Measurements from ENCODE around the gene ZNF708. TPM values are rescaled to one million over a fixed set of nuclear protein-coding genes. Genes with fewer than 3 reads are reported as not detected.
"Not testable (repeated sequence)": the region's sequence is repeated elsewhere in the genome, so short reads cannot be mapped to it uniquely, and the experiment has no call there.

ZNF708 gene
- total and polyA plus RNA-seq, 2 of the 13 experiments (the other 11 are each of a cell fraction or from before 2014, with no cell fraction given): 1.8 to 5.2 TPM

DNA sequence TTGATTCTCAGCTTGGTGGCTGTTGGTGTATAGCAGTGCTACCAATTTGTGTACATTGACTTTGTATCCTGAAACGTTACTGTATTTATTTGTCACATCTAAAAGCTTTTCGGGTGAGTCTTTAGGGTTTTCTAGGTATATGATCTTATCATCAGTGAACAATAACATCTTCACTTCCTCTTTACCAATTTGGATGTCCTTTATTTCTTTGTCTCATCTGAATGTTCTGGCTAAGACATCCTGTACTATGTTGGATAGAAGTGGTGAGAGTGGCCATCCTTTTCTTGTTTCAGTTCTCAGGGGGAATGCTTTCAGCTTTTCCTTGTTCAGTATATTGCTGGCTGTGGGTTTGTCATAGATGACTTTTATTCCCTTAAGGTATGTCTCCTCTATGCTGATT lies 23.6 kb upstream of the ZNF708 start (continued):
- TF ChIP-seq PCBP1 (IDR thresholded peaks at IDR 0.05; ENCODE audit: borderline replicate concordance, low read depth, low read length): no peak
- no peak for TF ChIP-seq MEIS2 (CRISPR knock-in tag; IDR thresholded peaks at IDR 0.05)

DNA sequence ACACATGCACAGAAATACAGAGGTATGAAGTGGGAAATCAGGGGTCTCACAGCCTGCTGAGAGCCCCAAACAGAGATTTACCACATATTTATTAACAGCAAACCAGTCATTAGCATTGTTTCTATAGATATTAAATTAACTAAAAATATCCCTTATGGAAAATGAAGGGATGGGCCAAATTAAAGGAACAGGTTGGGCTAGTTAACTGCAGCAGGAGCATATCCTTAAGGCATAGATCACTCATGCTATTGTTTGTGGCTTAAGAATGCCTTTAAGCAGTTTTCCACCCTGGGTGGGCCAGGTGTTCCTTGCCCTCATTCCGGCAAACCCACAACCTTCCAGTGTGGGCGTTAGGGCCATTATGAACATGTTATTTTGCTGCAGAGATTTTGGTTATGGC lies 15.6 kb upstream of the ZNF708 start:
- H4K20me1 ChIP-seq (ENCODE audit: insufficient read depth, low read length); H3K79me2 ChIP-seq (ENCODE audit: insufficient read depth, low read length); CTCF ChIA-PET (ENCODE audit: low intra/inter-chr PET ratio, low total read pairs); DNase-seq (ENCODE audit: low spot score); H3K36me3 ChIP-seq (replicated peaks in 1 of 2; ENCODE audit: control insufficient read depth in 1 of 2, insufficient read depth in 2 of 2, low read length in 2 of 2); H3K4me1 ChIP-seq (ENCODE audit: insufficient read depth, low read length); H3K4me3 ChIP-seq (replicated peaks in 1 of 3; ENCODE audit: insufficient read depth in 1 of 3, low read depth in 2 of 3, low read length in 3 of 3); H3K27me3 ChIP-seq (ENCODE audit: control insufficient read depth in 1 of 2, insufficient read depth in 2 of 2, low read length in 2 of 2); in situ Hi-C loops (cut with HindIII; ENCODE audit: extremely low pct_ligation_motif_present, low pct_unique_long_range_greater_than_20kb); FAIRE-seq; intact Hi-C loops (cut with micrococcal nuclease; ENCODE audit: unreplicated experiment); H3K9ac ChIP-seq (ENCODE audit: insufficient read depth, low read depth, low read length); H3K27ac ChIP-seq (ENCODE audit: extremely low read length, insufficient read depth, low read length); H2AFZ ChIP-seq (ENCODE audit: low read length); ATAC-seq; BruUV-seq (replicated peaks): not testable (repeated sequence)
- POLR2A ChIA-PET: interaction anchor here (2.2 kb wide), 1 partner anchor 16 kb away, joined by 11 read pairs; the partner anchor contains the start of gene ZNF708
- peak; percentile 100 for TF ChIP-seq ZNF761 (CRISPR knock-in tag; conservative IDR thresholded peaks at IDR 0.05)
- Histone ChIP-seq H3K9me3 (ENCODE audit: low read length) (peaks cover 11% of the 10 kb centered on the region; the same call in 1 of the 2 replicates), H3K4me2 (ENCODE audit: low read depth, low read length) (0 out of 2 replicates have a peak overlapping the region, but pooled peaks have one; percentile 23)
- WGBS (ENCODE audit: low lambda C conversion rate): 17% methylated on average over 2 of the region's 2 CpGs

DNA sequence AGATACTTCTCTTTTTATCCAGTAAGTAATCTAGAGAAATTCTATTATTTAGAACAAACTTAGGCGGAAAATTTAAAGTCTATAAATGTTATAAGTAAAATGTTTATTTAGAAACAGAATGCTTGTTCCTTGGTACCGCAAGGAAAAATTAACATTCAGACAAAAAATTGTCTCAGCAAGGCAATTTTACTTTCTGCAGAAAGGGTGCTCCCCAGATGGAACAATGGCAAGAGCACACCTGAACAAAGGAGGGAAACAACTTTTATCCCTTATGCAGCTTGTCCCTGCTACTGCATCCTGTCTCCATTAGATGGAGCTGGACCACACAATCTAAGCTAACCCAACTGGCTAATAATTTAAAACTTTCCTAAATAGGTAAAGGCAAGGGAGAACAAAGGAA lies 6.5 kb upstream of the ZNF708 start:
- H3K9me3 ChIP-seq (ENCODE audit: low read length): peaks cover 44% of the 10 kb centered on the region
- no peak overlapping the region for H3K4me3 ChIP-seq (replicated peaks in 1 of 3; ENCODE audit: insufficient read depth in 1 of 3, low read depth in 2 of 3, low read length in 3 of 3)
- WGBS (ENCODE audit: low lambda C conversion rate): 68% methylated on average over 2 of the region's 2 CpGs
- H3K4me2 ChIP-seq (ENCODE audit: low read depth, low read length): no peak overlapping the region
- no TSS peak for BruUV-seq (replicated peaks)
- no peak for ATAC-seq
- no peak for FAIRE-seq
- no peak overlapping the region for H2AFZ ChIP-seq (ENCODE audit: low read length)
- in situ Hi-C loops (cut with HindIII; ENCODE audit: extremely low pct_ligation_motif_present, low pct_unique_long_range_greater_than_20kb): no loop called here
- H3K79me2 ChIP-seq (ENCODE audit: insufficient read depth, low read length): no peaks in the 10 kb centered on the region
- H3K27ac ChIP-seq (ENCODE audit: extremely low read length, insufficient read depth, low read length): no peak overlapping the region
- no peak for TF ChIP-seq ZNF761 (CRISPR knock-in tag; conservative IDR thresholded peaks at IDR 0.05)
- TF ChIP-seq, protein P1, sequence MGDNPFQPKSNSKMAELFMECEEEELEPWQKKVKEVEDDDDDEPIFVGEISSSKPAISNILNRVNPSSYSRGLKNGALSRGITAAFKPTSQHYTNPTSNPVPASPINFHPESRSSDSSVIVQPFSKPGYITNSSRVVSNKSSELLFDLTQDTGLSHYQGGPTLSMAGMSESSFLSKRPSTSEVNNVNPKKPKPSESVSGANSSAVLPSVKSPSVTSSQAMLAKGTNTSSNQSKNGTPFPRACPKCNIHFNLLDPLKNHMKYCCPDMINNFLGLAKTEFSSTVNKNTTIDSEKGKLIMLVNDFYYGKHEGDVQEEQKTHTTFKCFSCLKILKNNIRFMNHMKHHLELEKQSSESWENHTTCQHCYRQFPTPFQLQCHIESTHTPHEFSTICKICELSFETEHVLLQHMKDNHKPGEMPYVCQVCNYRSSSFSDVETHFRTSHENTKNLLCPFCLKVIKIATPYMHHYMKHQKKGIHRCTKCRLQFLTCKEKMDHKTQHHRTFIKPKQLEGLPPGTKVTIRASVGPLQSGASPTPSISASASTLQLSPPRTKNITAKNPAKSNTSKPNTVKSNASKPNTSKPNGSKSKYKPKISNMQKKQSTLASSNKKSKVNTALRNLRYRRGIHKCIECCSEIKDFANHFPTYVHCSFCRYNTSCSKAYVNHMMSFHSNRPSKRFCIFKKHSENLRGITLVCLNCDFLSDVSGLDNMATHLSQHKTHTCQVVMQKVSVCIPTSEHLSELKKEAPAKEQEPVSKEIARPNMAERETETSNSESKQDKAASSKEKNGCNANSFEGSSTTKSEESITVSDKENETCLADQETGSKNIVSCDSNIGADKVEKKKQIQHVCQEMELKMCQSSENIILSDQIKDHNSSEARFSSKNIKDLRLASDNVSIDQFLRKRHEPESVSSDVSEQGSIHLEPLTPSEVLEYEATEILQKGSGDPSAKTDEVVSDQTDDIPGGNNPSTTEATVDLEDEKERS (CRISPR knock-in tag; IDR thresholded peaks at IDR 0.05): no peak
- TF ChIP-seq ZNF782 (CRISPR knock-in tag; IDR thresholded peaks at IDR 0.05; ENCODE audit: borderline replicate concordance): no peak
- no peak for TF ChIP-seq MXD4 (CRISPR knock-in tag; IDR thresholded peaks at IDR 0.05)
- no peak for TF ChIP-seq ZNF530 (CRISPR knock-in tag; IDR thresholded peaks at IDR 0.05; ENCODE audit: low read depth)
- TF ChIP-seq, protein P2, sequence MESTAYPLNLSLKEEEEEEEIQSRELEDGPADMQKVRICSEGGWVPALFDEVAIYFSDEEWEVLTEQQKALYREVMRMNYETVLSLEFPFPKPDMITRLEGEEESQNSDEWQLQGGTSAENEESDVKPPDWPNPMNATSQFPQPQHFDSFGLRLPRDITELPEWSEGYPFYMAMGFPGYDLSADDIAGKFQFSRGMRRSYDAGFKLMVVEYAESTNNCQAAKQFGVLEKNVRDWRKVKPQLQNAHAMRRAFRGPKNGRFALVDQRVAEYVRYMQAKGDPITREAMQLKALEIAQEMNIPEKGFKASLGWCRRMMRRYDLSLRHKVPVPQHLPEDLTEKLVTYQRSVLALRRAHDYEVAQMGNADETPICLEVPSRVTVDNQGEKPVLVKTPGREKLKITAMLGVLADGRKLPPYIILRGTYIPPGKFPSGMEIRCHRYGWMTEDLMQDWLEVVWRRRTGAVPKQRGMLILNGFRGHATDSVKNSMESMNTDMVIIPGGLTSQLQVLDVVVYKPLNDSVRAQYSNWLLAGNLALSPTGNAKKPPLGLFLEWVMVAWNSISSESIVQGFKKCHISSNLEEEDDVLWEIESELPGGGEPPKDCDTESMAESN (CRISPR knock-in tag; conservative IDR thresholded peaks at IDR 0.05): no peak
- TF ChIP-seq ZFP36L2 (CRISPR knock-in tag; IDR thresholded peaks at IDR 0.05): no peak
- TF ChIP-seq MED13 (CRISPR knock-in tag; IDR thresholded peaks at IDR 0.05): no peak
- TF ChIP-seq ZNF562 (CRISPR knock-in tag; IDR thresholded peaks at IDR 0.05; ENCODE audit: borderline replicate concordance): peak; percentile 94; the same call in 1 of the 2 replicates
- no peak for TF ChIP-seq KMT2B (CRISPR knock-in tag; IDR thresholded peaks at IDR 0.05)
- TF ChIP-seq SETDB1 (CRISPR knock-in tag; IDR thresholded peaks at IDR 0.05; ENCODE audit: borderline replicate concordance): 0 out of 2 replicates have a peak, but pooled peaks have one; percentile 61
- H3K4me1 ChIP-seq (ENCODE audit: insufficient read depth, low read length): no peaks in the 10 kb centered on the region
- DNase-seq (ENCODE audit: low spot score): no peak
- no peaks in the 10 kb centered on the region for H3K36me3 ChIP-seq (replicated peaks in 1 of 2; ENCODE audit: control insufficient read depth in 1 of 2, insufficient read depth in 2 of 2, low read length in 2 of 2)
- no peaks in the 10 kb centered on the region for H4K20me1 ChIP-seq (ENCODE audit: insufficient read depth, low read length)
- CTCF ChIA-PET (ENCODE audit: low intra/inter-chr PET ratio, low total read pairs): no interaction called here
- intact Hi-C loops (cut with micrococcal nuclease; ENCODE audit: unreplicated experiment): no loop called here
- no peak overlapping the region for H3K9ac ChIP-seq (ENCODE audit: insufficient read depth, low read depth, low read length)
- POLR2A ChIA-PET: no interaction called here
- no peaks in the 10 kb centered on the region for H3K27me3 ChIP-seq (ENCODE audit: control insufficient read depth in 1 of 2, insufficient read depth in 2 of 2, low read length in 2 of 2)
